NCI-H2196 treated with DMSO at 0.1 percent for 48 hours (cell line): ENCODE data around the gene MYOT.
"Not testable (repeated sequence)": the region's sequence is repeated elsewhere in the genome, so short reads cannot be mapped to it uniquely, and the experiment has no call there.

Experiments used
- DNase-seq: peaks from one replicate; lab custom pipeline; 2025; ENCODE audit not compliant: unreplicated experiment; lab: John Stamatoyannopoulos, UW

MYOT gene

GRCh38 chr5:137853165-137853564, 14.5 kb upstream of the MYOT start:
- DNase-seq, result not testable (repeated sequence)

- DNase-seq, result no peak
These were observed 11.5 kb upstream of the MYOT start for GRCh38 chr5:137856201-137856600.

DNA sequence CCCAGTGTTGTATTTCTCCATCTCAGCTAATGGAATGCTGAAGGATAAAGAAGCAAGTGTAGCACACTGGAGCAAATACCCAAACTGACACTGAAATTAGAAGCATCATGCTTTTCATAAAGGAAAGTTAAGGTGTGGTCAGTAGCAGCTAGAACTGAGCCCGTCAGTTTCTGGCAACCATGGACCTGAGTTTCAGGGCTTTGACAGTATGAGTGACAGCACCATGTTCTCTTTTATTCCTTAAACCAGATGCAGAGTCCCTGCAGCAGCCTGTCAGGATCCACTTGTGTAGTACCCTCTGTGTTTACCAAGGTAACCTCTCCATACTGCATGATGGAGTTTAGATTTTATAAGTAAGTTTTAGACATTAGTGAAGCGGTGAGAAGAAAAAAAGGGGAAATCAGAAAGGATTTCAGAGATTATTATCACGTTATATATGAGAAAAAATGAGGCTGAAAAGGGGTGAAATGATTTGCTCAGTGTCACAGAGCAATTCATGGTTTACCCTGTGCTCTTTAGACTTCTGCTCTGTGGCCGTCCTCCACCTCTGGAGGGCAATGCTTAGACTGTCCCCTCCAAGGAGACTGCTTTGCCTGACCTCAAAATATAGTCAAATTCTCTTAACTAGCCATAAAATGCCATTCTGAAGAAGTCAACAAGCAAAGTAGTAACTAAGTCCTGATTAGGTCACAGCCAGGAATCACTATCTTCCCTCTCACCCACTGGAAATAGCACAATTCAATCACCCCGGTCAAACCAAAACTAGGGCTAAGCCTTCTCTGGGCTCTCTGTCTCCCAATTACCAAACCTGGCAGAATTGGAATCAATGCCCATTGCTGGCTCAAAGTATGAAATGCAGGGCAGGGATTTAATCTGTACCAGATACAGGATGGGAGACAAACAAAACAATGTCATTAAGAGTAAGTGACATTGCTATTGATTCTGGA, 10.5 kb upstream of the MYOT start:
- DNase-seq, result no peak

DNA sequence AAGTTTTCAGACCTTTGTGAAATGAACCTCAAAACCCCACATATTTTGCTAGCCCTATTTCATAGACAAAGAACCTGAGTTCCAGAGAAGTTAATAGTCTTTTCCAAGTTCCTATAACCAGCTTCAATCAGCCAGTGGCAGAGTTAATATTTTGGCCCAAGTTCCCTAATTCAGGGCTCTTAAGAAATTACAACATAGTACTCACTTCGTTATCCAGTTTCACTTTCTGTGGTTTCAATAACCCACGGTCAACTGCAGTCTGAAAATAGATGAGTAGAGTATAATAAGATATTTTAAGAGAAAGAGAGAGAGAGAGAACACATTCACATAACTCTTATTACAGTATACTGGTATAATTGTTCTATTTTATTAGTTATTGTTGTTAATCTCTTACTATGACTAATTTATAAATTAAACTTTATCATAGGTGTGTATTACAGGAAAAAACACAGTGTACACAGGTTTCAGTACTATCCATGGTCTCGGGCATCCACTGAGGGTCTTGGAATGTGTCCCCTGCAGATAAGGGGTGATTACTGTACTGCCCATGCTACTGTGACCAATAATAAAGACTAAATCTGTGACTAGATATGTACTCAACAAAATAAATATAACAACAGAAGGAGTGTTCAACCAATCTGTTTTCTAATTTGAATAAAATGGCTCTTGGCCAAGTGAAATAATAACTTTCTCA, 9.3 kb upstream of the MYOT start:
- DNase-seq, result no peak

- DNase-seq, result no peak
These were observed 8.7 kb upstream of the MYOT start for GRCh38 chr5:137858954-137859353.

GRCh38 chr5:137862251-137862650, 5.4 kb upstream of the MYOT start:
- no peak for DNase-seq

- not testable (repeated sequence) for DNase-seq
These were observed 4.0 kb upstream of the MYOT start for GRCh38 chr5:137863653-137864052.

GRCh38 chr5:137866541-137867388, 895 bp upstream of the MYOT start:
- DNase-seq, result no peak

- DNase-seq, result no peak
These were observed 3.1 kb downstream of the MYOT start for GRCh38 chr5:137870647-137871339.

DNA sequence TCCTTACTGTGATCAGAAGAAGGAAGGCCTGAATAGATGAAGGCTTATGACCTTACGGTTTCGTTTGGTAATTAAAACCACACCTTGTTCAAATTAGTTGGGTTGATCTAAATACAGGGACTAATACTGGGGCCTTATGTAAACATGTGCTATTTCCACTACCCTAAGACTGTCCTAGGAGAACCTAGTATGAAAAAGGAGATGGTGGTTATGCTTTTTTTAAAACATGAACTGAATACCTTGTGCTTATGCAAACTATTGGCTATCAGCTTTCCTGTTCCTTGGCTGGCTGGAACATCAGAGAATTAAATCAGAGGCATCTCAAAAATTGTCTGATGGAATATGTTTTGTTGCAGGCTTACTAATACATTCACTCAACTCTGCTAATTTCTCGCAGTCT, 3.9 kb downstream of the MYOT start:
- no peak for DNase-seq

- no peak for DNase-seq
These were observed 4.8 kb downstream of the MYOT start for GRCh38 chr5:137872466-137872865.

- no peak for DNase-seq
These were observed 8.4 kb downstream of the MYOT start for GRCh38 chr5:137876101-137876500.

- DNase-seq, result no peak
These were observed 12.7 kb downstream of the MYOT start for GRCh38 chr5:137880313-137880712.

DNA sequence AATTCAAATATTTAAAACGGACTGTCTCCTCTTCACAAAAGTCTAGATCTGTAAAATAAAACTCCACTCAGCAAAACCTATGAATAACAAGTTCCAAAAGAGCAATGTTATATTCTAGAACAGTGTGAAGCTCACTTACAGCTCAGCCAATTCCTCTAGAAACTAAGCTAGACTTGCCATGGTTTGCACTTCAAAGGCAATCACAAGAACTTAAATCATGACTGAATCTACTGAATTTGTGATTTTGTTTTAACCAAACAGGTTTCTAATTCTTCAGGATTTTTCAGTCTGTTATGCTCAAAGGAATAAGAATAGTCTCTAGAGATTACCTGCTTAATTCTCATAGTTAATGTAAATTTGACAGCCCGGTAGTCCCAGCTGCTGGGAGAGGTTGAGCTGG, 20.2 kb downstream of the MYOT start:
- DNase-seq, result no peak

DNA sequence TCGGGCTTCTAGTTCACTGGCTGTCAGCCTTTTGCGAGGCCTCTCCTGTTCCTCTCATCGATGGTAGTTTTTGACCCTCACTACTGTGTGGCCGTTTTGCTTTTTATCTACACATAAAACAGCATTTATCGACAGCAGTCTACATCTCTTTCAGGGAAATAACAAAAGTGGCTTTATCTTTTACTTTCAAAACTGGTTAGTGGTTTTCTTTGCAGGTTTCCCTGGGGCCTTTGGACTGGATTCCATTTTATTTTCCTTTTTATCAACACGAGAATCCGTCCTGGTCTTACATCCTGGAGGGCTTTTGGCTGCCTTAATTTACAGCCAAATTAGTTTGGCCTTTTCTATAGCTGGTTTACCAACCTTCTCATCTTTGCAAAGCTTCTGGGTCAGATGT, 20.8 kb downstream of the MYOT start:
- no peak for DNase-seq

- DNase-seq, result no peak
These were observed 21.5 kb downstream of the MYOT start, which contains the start of gene PKD2L2 for GRCh38 chr5:137888863-137889759. TSS of gene PKD2L2 (plus strand) at chr5:137889457. CDS start at chr5:137889492, 35 bp downstream.

DNA sequence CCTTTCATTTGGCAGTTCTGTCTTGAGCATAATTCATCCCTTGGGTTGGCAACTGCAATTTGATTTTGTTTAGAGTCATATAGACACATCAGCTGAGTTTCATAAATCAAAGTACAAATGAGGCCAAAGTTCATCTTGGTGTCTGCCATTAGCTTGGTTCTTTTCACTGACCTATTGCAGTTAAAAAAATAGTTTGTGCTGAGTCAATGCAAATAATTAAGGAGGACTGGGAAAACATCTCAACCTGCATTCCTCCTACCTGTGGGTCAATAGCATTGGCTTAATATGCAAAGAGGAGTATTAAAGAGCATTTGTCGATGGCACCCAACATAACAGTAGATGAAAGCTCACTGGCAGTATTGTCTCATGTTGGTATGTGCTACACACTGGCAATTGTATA, 23.2 kb downstream of the MYOT start:
- DNase-seq, result no peak

- DNase-seq, result no peak
These were observed 24.2 kb downstream of the MYOT start for GRCh38 chr5:137891849-137892248.

DNA sequence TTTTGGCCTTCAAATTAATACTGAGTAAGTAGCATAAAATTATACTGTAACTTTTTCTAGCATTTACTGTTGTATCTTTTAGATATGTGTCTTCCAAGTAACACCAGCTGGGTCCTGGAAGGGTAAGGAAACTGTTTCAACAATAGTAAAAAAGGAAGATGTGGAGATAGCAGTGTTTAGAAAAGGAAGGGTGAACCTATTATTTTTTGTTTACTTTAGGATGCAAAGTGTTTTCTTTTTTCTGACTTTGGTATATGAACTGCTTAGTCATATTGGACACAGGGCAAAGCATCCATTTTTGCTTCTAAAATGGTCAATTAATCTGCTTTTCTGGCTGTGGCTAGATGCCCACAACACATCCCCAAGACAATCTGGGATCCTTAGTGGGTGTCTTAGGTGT, 26.9 kb downstream of the MYOT start:
- DNase-seq, result no peak

GRCh38 chr5:137896560-137896959, 28.9 kb downstream of the MYOT start:
- DNase-seq, result no peak
